OCI-LY3 (cell line): ENCODE data around the gene TNFRSF1B.
A peak's percentile ranks its signal among the peaks of the same experiment; 100 is the strongest.

Source experiments
- H2AFZ ChIP-seq: fragments of 200-600, 300-600 bp; shearing (Covaris generic); 2 replicates; pipeline ENCODE4 v1.6.0; 2014; ENCODE audit warnings: antibody characterized with exemption, low read depth, low read length
- H3K27ac ChIP-seq: fragments of 200-600, 300-600 bp; sonication (generic); 2 replicates; pipeline ENCODE4 v1.5.1; 2014; ENCODE audit warnings: mild to moderate bottlenecking, low read length, moderate library complexity, mixed read lengths
- H3K27me3 ChIP-seq: fragments of 200-600, 300-600 bp; sonication (generic); 2 replicates; pipeline ENCODE4 v1.6.1; 2014; ENCODE audit warnings: low read depth, low read length, mixed read lengths
- H3K36me3 ChIP-seq: fragments of 200-600, 300-600 bp; sonication (generic); replicated peaks from 2 replicates; pipeline ENCODE3; 2014; ENCODE audit warnings: low read depth, low read length, mixed read lengths
- H3K4me1 ChIP-seq: fragments of 300-600, 200-600 bp; sonication (generic); 2 replicates; pipeline ENCODE4 v1.6.1; 2014; ENCODE audit warnings: low read length, mixed read lengths
- H3K4me2 ChIP-seq: fragments of 200-600, 300-600 bp; sonication (generic); 2 replicates; pipeline ENCODE4 v1.6.1; 2014; ENCODE audit warnings: low read length, mixed read lengths
- H3K4me3 ChIP-seq: fragments of 300-600, 200-600 bp; sonication (generic); 2 replicates; pipeline ENCODE4 v1.5.1; 2014; ENCODE audit warnings: antibody characterized with exemption, mild to moderate bottlenecking, low read length, moderate library complexity
- H3K79me2 ChIP-seq: fragments of 300-600, 200-600 bp; shearing (Covaris generic); 2 replicates; pipeline ENCODE4 v1.6.1; 2014; ENCODE audit warnings: mild to moderate bottlenecking, low read length, mixed read lengths
- H3K9ac ChIP-seq: fragments of 300-600, 200-600 bp; shearing (Covaris generic); 2 replicates; pipeline ENCODE4 v1.6.0; 2014; ENCODE audit warnings: mild to moderate bottlenecking, low read length, moderate library complexity
- H3K9me3 ChIP-seq: fragments of 200-600, 300-600 bp; shearing (Covaris generic); 2 replicates; pipeline ENCODE4 v1.6.1; 2014; ENCODE audit warnings: low read length, mixed read lengths; ENCODE audit not compliant: insufficient read depth
- H4K20me1 ChIP-seq: fragments of 200-600, 300-600 bp; sonication (generic); 2 replicates; pipeline ENCODE4 v1.6.1; 2016; ENCODE audit warnings: low read length, mixed read lengths; ENCODE audit not compliant: insufficient read depth
- EZH2phosphoT487 ChIP-seq: fragments of 200-600 bp; shearing (Covaris generic); IDR thresholded peaks from 2 replicates; pipeline ENCODE4 v1.6.1; 2018; ENCODE audit warnings: antibody characterized with exemption, mixed run types, low read depth
- TF ChIP-seq, protein P1 (sequence below): fragments of 200-600, 300-600 bp; sonication (generic); IDR thresholded peaks from 2 replicates; pipeline ENCODE4 v1.5.1; 2014; ENCODE audit warnings: antibody characterized with exemption, low read length, low read depth

Gene TNFRSF1B

GRCh38 chr1:12150456-12151200 lies 16.2 kb upstream of the TNFRSF1B start:
- Histone ChIP-seq H3K9ac (peak overlapping the region; percentile 76; the same call in 1 of the 2 replicates), H3K79me2 (no peaks in the 10 kb centered on the region), H3K36me3 (no peaks in the 10 kb centered on the region), H3K27ac (peak overlapping the region; percentile 100), H3K4me1 (peaks cover 77% of the 10 kb centered on the region), H3K27me3 (no peaks in the 10 kb centered on the region), H4K20me1 (no peaks in the 10 kb centered on the region), H3K9me3 (no peaks in the 10 kb centered on the region), H2AFZ (peak overlapping the region; percentile 58; the same call in 1 of the 2 replicates), H3K4me2 (peak overlapping the region; percentile 81; the same call in 1 of the 2 replicates), H3K4me3 (no peak overlapping the region)
- no peak for TF ChIP-seq EZH2phosphoT487
- TF ChIP-seq, protein P1, sequence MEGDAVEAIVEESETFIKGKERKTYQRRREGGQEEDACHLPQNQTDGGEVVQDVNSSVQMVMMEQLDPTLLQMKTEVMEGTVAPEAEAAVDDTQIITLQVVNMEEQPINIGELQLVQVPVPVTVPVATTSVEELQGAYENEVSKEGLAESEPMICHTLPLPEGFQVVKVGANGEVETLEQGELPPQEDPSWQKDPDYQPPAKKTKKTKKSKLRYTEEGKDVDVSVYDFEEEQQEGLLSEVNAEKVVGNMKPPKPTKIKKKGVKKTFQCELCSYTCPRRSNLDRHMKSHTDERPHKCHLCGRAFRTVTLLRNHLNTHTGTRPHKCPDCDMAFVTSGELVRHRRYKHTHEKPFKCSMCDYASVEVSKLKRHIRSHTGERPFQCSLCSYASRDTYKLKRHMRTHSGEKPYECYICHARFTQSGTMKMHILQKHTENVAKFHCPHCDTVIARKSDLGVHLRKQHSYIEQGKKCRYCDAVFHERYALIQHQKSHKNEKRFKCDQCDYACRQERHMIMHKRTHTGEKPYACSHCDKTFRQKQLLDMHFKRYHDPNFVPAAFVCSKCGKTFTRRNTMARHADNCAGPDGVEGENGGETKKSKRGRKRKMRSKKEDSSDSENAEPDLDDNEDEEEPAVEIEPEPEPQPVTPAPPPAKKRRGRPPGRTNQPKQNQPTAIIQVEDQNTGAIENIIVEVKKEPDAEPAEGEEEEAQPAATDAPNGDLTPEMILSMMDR: no peak

- no peaks in the 10 kb centered on the region for H3K36me3 ChIP-seq
- H2AFZ ChIP-seq: no peak overlapping the region
- 0 out of 2 replicates have a peak overlapping the region, but pooled peaks have one; percentile 11 for H3K4me3 ChIP-seq
- no peaks in the 10 kb centered on the region for H4K20me1 ChIP-seq
- peak overlapping the region; percentile 76 for H3K9ac ChIP-seq
- peaks cover 83% of the 10 kb centered on the region for H3K4me1 ChIP-seq
- peak overlapping the region; percentile 81 for H3K4me2 ChIP-seq
- no peak for TF ChIP-seq EZH2phosphoT487
- TF ChIP-seq, protein P1: no peak
- no peaks in the 10 kb centered on the region for H3K9me3 ChIP-seq
- H3K27me3 ChIP-seq: no peaks in the 10 kb centered on the region
- no peaks in the 10 kb centered on the region for H3K79me2 ChIP-seq
- peak overlapping the region; percentile 100 for H3K27ac ChIP-seq
Measured at GRCh38 chr1:12151465-12151864, 15.3 kb upstream of the TNFRSF1B start.

GRCh38 chr1:12152113-12152891 lies 14.5 kb upstream of the TNFRSF1B start:
- TF ChIP-seq, protein P1: no peak
- no peak for TF ChIP-seq EZH2phosphoT487
- H3K9me3 ChIP-seq: no peaks in the 10 kb centered on the region
- no peaks in the 10 kb centered on the region for H3K36me3 ChIP-seq
- peak overlapping the region; percentile 81 for H3K4me2 ChIP-seq
- no peaks in the 10 kb centered on the region for H3K27me3 ChIP-seq
- no peaks in the 10 kb centered on the region for H4K20me1 ChIP-seq
- H2AFZ ChIP-seq: no peak overlapping the region
- H3K27ac ChIP-seq: peak overlapping the region; percentile 100
- peak overlapping the region; percentile 87 for H3K9ac ChIP-seq
- H3K4me1 ChIP-seq: peaks cover 87% of the 10 kb centered on the region
- peak overlapping the region; percentile 58 for H3K4me3 ChIP-seq
- H3K79me2 ChIP-seq: no peaks in the 10 kb centered on the region

- Histone ChIP-seq H3K4me1 (peaks cover 91% of the 10 kb centered on the region), H3K27ac (peak overlapping the region; percentile 100), H3K79me2 (no peaks in the 10 kb centered on the region), H3K27me3 (no peaks in the 10 kb centered on the region), H4K20me1 (no peaks in the 10 kb centered on the region), H2AFZ (no peak overlapping the region), H3K9ac (peak overlapping the region; percentile 87), H3K4me3 (peak overlapping the region; percentile 58), H3K36me3 (no peaks in the 10 kb centered on the region), H3K4me2 (peak overlapping the region; percentile 81), H3K9me3 (no peaks in the 10 kb centered on the region)
- no peak for TF ChIP-seq EZH2phosphoT487
- TF ChIP-seq, protein P1: no peak
Measured at GRCh38 chr1:12153181-12153785, 13.5 kb upstream of the TNFRSF1B start.
